A673 (cell line): ENCODE results near the gene PCBD1.

Experiments
- EZH2 ChIP-seq: fragments of 200-600 bp; sonication (generic); IDR thresholded peaks from 2 replicates; pipeline ENCODE4 v1.6.1; 2017; ENCODE audit warnings: borderline replicate concordance, low read depth, mild to moderate bottlenecking, mixed read lengths, antibody characterized with exemption, low read length; ENCODE audit not compliant: poor library complexity, severe bottlenecking
- TF ChIP-seq, protein P1 (sequence below): fragments of 300-800, 200-600 bp; sonication (generic); conservative IDR thresholded peaks from 2 replicates; pipeline ENCODE4 v1.5.1; 2017; ENCODE audit warnings: low read depth, mild to moderate bottlenecking, antibody characterized with exemption, low read length, moderate library complexity, mixed read lengths

DNA sequence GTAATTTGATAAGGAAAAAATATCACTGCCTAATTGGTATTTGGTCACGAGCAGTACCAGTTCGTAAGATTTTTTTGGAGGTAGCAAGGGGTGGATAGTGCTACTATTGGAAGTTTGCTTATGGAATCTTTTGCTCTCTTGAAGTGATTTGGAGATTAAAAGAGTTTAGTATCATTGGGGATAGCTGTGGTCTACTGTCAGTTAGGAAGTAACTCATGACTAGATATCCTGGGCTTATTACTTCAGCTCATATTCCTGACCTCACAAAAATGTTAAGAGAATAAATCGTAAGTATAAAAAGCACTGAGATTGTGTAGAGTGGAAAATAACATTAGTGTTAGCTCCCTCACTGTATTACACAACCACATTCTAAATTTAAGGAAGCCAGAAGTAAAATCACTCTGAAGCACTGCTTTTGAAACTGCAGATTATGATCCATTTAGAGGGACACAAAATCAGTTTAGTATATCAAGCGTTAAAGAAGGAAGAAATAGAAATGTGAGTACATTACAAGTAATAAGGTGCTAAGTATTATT, 50.0 kb downstream of the PCBD1 start:
- TF ChIP-seq, protein P1, sequence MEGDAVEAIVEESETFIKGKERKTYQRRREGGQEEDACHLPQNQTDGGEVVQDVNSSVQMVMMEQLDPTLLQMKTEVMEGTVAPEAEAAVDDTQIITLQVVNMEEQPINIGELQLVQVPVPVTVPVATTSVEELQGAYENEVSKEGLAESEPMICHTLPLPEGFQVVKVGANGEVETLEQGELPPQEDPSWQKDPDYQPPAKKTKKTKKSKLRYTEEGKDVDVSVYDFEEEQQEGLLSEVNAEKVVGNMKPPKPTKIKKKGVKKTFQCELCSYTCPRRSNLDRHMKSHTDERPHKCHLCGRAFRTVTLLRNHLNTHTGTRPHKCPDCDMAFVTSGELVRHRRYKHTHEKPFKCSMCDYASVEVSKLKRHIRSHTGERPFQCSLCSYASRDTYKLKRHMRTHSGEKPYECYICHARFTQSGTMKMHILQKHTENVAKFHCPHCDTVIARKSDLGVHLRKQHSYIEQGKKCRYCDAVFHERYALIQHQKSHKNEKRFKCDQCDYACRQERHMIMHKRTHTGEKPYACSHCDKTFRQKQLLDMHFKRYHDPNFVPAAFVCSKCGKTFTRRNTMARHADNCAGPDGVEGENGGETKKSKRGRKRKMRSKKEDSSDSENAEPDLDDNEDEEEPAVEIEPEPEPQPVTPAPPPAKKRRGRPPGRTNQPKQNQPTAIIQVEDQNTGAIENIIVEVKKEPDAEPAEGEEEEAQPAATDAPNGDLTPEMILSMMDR: no peak
- no peak for TF ChIP-seq EZH2
